ENCODE results near the gene EMP2.

DNA sequence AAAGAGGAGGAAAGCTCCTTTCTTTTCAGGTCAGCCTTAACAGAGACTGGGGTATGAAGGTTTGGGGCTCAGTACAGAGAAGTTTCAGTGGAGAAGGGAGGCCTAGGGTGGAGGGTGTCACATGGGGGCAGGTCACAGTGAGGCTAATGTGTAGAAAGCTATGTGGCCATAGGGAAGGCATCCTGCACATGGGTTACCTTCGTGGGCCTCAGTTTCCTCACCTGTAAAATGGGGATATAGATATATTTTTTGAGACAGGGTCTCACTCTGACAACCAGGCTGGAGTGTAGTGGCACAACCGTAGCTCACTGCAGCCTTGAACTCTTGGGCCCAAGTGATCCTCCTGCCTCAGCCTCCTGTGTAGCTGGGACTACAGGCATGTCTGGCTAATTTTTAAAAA is 41.8 kb downstream of the EMP2 start:
- no peak for TF ChIP-seq CTCF (IDR thresholded peaks at IDR 0.05)
- no peak for TF ChIP-seq POLR2A (IDR thresholded peaks at IDR 0.05)
- TF ChIP-seq POLR2AphosphoS5 (IDR thresholded peaks at IDR 0.05; ENCODE audit: insufficient read depth in 1 of 2, low read depth in 1 of 2): no peak

Data from vagina (tissue), 2 donors.